Lung (tissue), 12 donors: ENCODE data around the gene APOBEC3A. TPM values are rescaled to one million over a fixed set of nuclear protein-coding genes. Genes with fewer than 3 reads are reported as not detected.

Experiments
- ATAC-seq: fragments of 200-7000 bp; cut with Tn5 transposase; one replicate; pipeline ENCODE4 v1.9.1; 2020; ENCODE audit warnings: moderate number of reproducible peaks; ENCODE audit not compliant: insufficient read depth, low FRiP score
- DNase-seq, 3 donors: peaks; one replicate each; pipeline ENCODE4 v3.0.0-alpha.2; 2013 to 2017
- H3K27ac ChIP-seq, 2 donors: one replicate each; pipeline ENCODE4 v1.5.1; 2013; ENCODE audit warnings: mild to moderate bottlenecking in 2 of 2, moderate library complexity in 2 of 2, control low read depth in 1 of 2, inconsistent platforms in 1 of 2, low read depth in 1 of 2, low read length in 1 of 2
- H3K27me3 ChIP-seq, 3 donors: one replicate each; pipeline ENCODE4 v1.5.1; 2013; ENCODE audit warnings: low read length in 2 of 3; ENCODE audit not compliant: control insufficient read depth in 3 of 3, insufficient read depth in 3 of 3
- H3K36me3 ChIP-seq, 4 donors: one replicate each; pipeline ENCODE4 v1.5.1; 2013; ENCODE audit warnings: low read length in 4 of 4, mild to moderate bottlenecking in 1 of 4, moderate library complexity in 1 of 4; ENCODE audit not compliant: control insufficient read depth in 4 of 4, insufficient read depth in 4 of 4
- H3K4me1 ChIP-seq, 5 donors: one replicate each; pipeline ENCODE4 v1.5.1; 2013; ENCODE audit warnings: low read length in 5 of 5, mild to moderate bottlenecking in 2 of 5, moderate library complexity in 1 of 5; ENCODE audit not compliant: control insufficient read depth in 5 of 5, insufficient read depth in 5 of 5
- H3K4me3 ChIP-seq: one replicate; pipeline ENCODE4 v1.5.1; 2013; ENCODE audit warnings: mild to moderate bottlenecking, control low read depth, moderate library complexity
- H3K9ac ChIP-seq, 2 donors: one replicate each; pipeline ENCODE4 v1.5.1; 2013; ENCODE audit warnings: low read length in 2 of 2, control low read depth in 1 of 2; ENCODE audit not compliant: insufficient read depth in 1 of 2
- H3K9me3 ChIP-seq, 4 donors: one replicate each; pipeline ENCODE4 v1.5.1; 2013; ENCODE audit warnings: low read length in 3 of 4, mild to moderate bottlenecking in 1 of 4, moderate library complexity in 1 of 4; ENCODE audit not compliant: control insufficient read depth in 4 of 4, insufficient read depth in 3 of 4
- CTCF ChIP-seq: IDR thresholded peaks from 2 replicates; pipeline ENCODE4 v1.5.1; 2012; ENCODE audit warnings: mild to moderate bottlenecking; ENCODE audit errors: control extremely low read depth, extremely low read depth
- WGBS, 2 donors: extraction: QIAGEN DNeasy Blood & Tissue Kit; methylation state at CpG; one replicate each; pipeline ENCODE4 v1.1.7; 2013; 5-methylcytosine and 5-hydroxymethylcytosine counted together
- polyA plus RNA-seq, 2 donors: library from polyadenylated mRNA; stranded (reverse); fragments of 200-250 nt; gene quantifications; one replicate each; pipeline ENCODE4 v1.2.1, GENCODE V29; 2013
- total RNA-seq, 2 donors: library from RNA; depleted of rRNA in 1 of 2; stranded (reverse); fragments of >200 nt in 1 of 2; gene quantifications; one replicate each; pipeline ENCODE4 v1.2.1, GENCODE V29; 2014 to 2021
- donor health status: control.
- donor health status: control.
- donor health status: Bipolar disorder and iron deficiency.
- donor health status: healthy.
- donor health status: DM: yes; HTN: yes; CAD: no.

APOBEC3A gene
- total and polyA plus RNA-seq, 4 donors: 1.1 to 68.3 (median 9.1) TPM

- no peaks in the 10 kb centered on the region for H3K9me3 ChIP-seq
- no peaks in the 10 kb centered on the region for H3K36me3 ChIP-seq
- no peak overlapping the region for H3K27ac ChIP-seq
- ATAC-seq: peak; percentile 6
- no peak for TF ChIP-seq CTCF
- 78 to 86% methylated on average over 14 of the region's 14 CpGs for WGBS, 2 donors
- peaks cover 0 to 3% (median 0%) of the 10 kb centered on the region in 5 donors for H3K4me1 ChIP-seq
- no peak for DNase-seq
- no peak overlapping the region for H3K4me3 ChIP-seq
- H3K27me3 ChIP-seq: no peaks in the 10 kb centered on the region
- no peak overlapping the region for H3K9ac ChIP-seq
Measured at GRCh38 chr22:38965614-38966379, 8.4 kb downstream of the APOBEC3A start.

GRCh38 chr22:38966380-38966702 lies 8.9 kb downstream of the APOBEC3A start:
- no peak overlapping the region for H3K9ac ChIP-seq
- 44 to 63% methylated on average over 5 of the region's 5 CpGs for WGBS, 2 donors

GRCh38 chr22:38966942-38967341 lies 9.5 kb downstream of the APOBEC3A start:
- ATAC-seq: no peak
- Histone ChIP-seq H3K27me3 (no peaks in the 10 kb centered on the region), H3K27ac (no peak overlapping the region), H3K9me3 (no peaks in the 10 kb centered on the region), H3K4me1 (peaks cover 0 to 3% (median 0%) of the 10 kb centered on the region in 5 donors), H3K4me3 (no peak overlapping the region), H3K9ac (no peak overlapping the region), H3K36me3 (no peaks in the 10 kb centered on the region)
- DNase-seq: no peak
- TF ChIP-seq CTCF: no peak
- WGBS, 2 donors: 90 to 94% methylated on average over 7 of the region's 7 CpGs

More at GRCh38 chr22:38966380-38966702, 8.9 kb downstream of the APOBEC3A start:
- peaks cover 0 to 3% (median 0%) of the 10 kb centered on the region in 5 donors for H3K4me1 ChIP-seq
- no peak for TF ChIP-seq CTCF
- H3K27me3 ChIP-seq: no peaks in the 10 kb centered on the region
- DNase-seq (no peak), ATAC-seq (no peak)
- no peaks in the 10 kb centered on the region for H3K9me3 ChIP-seq
- no peak overlapping the region for H3K27ac ChIP-seq
- H3K36me3 ChIP-seq: no peaks in the 10 kb centered on the region
- H3K4me3 ChIP-seq: no peak overlapping the region
